Fibroblast of lung (primary cell): ENCODE measurements around the gene SRPK1. TPM values are rescaled to one million over a fixed set of nuclear protein-coding genes. Genes with fewer than 3 reads are reported as not detected.
A peak's percentile ranks its signal among the peaks of the same experiment; 100 is the strongest.

Experiments used
- DNase-seq, 2 donors: peaks; one replicate each; pipeline versions ENCODE4 v3.0.0 to v3.0.0-alpha.2; 2010; ENCODE audit warnings: low read depth in 2 of 2
- H2AFZ ChIP-seq: 2 replicates; pipeline ENCODE4 v1.5.1; 2012; ENCODE audit warnings: low read length, control low read depth, inconsistent platforms
- H3K27ac ChIP-seq: 2 replicates; pipeline ENCODE4 v1.5.1; 2011; ENCODE audit warnings: low read length, control low read depth; ENCODE audit not compliant: insufficient read depth
- H3K27me3 ChIP-seq: 2 replicates; pipeline ENCODE4 v1.5.1; 2011; ENCODE audit warnings: mild to moderate bottlenecking, low read length; ENCODE audit not compliant: control insufficient read depth, insufficient read depth
- H3K36me3 ChIP-seq: 2 replicates; pipeline ENCODE4 v1.5.1; 2011; ENCODE audit warnings: low read length; ENCODE audit not compliant: control insufficient read depth, insufficient read depth
- H3K4me1 ChIP-seq: 2 replicates; pipeline ENCODE4 v1.5.1; 2011; ENCODE audit warnings: low read length; ENCODE audit not compliant: control insufficient read depth, insufficient read depth; ENCODE audit errors: extremely low read depth
- H3K4me2 ChIP-seq: 2 replicates; pipeline ENCODE4 v1.5.1; 2011; ENCODE audit warnings: low read length, control low read depth; ENCODE audit not compliant: insufficient read depth; ENCODE audit errors: extremely low read depth
- H3K4me3 ChIP-seq, 4 experiments: fragments of 200-600 bp in 1 of 4; sonication (generic) in 1 of 4; replicated peaks in 1 of 4; 2 replicates each; pipeline ENCODE4 v1.5.1; 2011 to 2016; ENCODE audit warnings: low read length in 4 of 4, low read depth in 3 of 4, mild to moderate bottlenecking in 3 of 4, control low read depth in 2 of 4, inconsistent platforms in 1 of 4, mixed read lengths in 1 of 4; ENCODE audit not compliant: insufficient read depth in 1 of 4; ENCODE audit errors: control extremely low read depth in 1 of 4
- H3K79me2 ChIP-seq: 2 replicates; pipeline ENCODE4 v1.5.1; 2012; ENCODE audit warnings: mild to moderate bottlenecking, low read length, inconsistent platforms; ENCODE audit not compliant: control insufficient read depth, insufficient read depth
- H3K9ac ChIP-seq: 2 replicates; pipeline ENCODE4 v1.5.1; 2011; ENCODE audit warnings: mild to moderate bottlenecking, low read length, control low read depth; ENCODE audit not compliant: insufficient read depth
- H3K9me3 ChIP-seq: 2 replicates; pipeline ENCODE4 v1.5.1; 2012; ENCODE audit warnings: low read depth, low read length; ENCODE audit not compliant: control insufficient read depth, insufficient read depth
- H4K20me1 ChIP-seq: 2 replicates; pipeline ENCODE4 v1.5.1; 2011; ENCODE audit warnings: low read length; ENCODE audit not compliant: control insufficient read depth, insufficient read depth; ENCODE audit errors: extremely low read depth
- EZH2 ChIP-seq: IDR thresholded peaks from 2 replicates; pipeline ENCODE4 v1.5.1; 2012; ENCODE audit warnings: low read length, control low read depth, mild to moderate bottlenecking; ENCODE audit errors: missing control alignments
- polyA plus RNA-seq, 2 donors: library from polyadenylated mRNA; depleted of rRNA in 1 of 2; stranded (reverse) in 1 of 2; unstranded in 1 of 2; fragments of >200 nt; gene quantifications; 2 replicates each; pipeline ENCODE4 v1.2.1, GENCODE V29; 2011 to 2012; ENCODE audit warnings: missing spikeins in 1 of 2
- total RNA-seq: library from RNA; depleted of rRNA; stranded (reverse); fragments of >200 nt; gene quantifications from 2 replicates; pipeline ENCODE4 v1.2.1, GENCODE V29; 2014
- TF ChIP-seq, protein P1 (sequence below), 2 donors: IDR thresholded peaks in 1 of 2; conservative IDR thresholded peaks in 1 of 2; 1 replicate in 1 of 2; 2 replicates in 1 of 2; pipeline ENCODE4 v1.5.1; 2011 to 2012; ENCODE audit warnings: low read length in 2 of 2, control low read depth in 1 of 2, inconsistent platforms in 1 of 2, low read depth in 1 of 2, mild to moderate bottlenecking in 1 of 2

The SRPK1 gene
- total and polyA plus RNA-seq, 2 donors (not counting 1 experiment from before 2014, with no cell fraction given) = 22.2 to 44.8 TPM

DNA sequence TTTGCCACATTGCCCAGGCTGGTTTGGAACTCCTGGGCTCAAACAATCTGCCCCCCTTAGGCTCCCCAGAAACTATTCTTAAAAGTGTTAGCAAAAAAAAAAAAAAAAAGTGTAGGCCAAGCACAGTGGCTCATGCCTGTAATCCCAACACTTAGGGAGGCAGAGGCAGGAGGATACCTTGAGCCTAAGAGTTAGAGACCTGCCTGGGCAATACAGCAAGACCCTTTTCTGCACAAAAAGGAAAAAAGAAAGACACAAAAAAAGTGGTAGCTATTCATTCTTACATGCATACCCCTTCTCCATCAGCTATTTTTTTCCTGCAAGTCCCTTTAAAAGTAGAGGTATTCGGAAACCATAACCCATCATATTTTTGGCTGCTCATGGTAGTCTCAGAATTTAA lies 3.2 kb upstream of the SRPK1 start:
- Histone ChIP-seq H3K27me3 (no peaks in the 10 kb centered on the region), H3K79me2 (peaks cover 15% of the 10 kb centered on the region), H3K4me3 (no peak overlapping the region), H3K36me3 (no peaks in the 10 kb centered on the region), H2AFZ (no peak overlapping the region), H3K9ac (no peak overlapping the region), H3K27ac (no peak overlapping the region), H3K4me2 (no peak overlapping the region), H3K4me1 (no peaks in the 10 kb centered on the region), H4K20me1 (no peaks in the 10 kb centered on the region), H3K9me3 (no peaks in the 10 kb centered on the region)
- TF ChIP-seq, protein P1, sequence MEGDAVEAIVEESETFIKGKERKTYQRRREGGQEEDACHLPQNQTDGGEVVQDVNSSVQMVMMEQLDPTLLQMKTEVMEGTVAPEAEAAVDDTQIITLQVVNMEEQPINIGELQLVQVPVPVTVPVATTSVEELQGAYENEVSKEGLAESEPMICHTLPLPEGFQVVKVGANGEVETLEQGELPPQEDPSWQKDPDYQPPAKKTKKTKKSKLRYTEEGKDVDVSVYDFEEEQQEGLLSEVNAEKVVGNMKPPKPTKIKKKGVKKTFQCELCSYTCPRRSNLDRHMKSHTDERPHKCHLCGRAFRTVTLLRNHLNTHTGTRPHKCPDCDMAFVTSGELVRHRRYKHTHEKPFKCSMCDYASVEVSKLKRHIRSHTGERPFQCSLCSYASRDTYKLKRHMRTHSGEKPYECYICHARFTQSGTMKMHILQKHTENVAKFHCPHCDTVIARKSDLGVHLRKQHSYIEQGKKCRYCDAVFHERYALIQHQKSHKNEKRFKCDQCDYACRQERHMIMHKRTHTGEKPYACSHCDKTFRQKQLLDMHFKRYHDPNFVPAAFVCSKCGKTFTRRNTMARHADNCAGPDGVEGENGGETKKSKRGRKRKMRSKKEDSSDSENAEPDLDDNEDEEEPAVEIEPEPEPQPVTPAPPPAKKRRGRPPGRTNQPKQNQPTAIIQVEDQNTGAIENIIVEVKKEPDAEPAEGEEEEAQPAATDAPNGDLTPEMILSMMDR (conservative IDR thresholded peaks at IDR 0.05 in 1 of 2, IDR thresholded peaks at IDR 0.05 in 1 of 2; ENCODE audit: low read depth in 1 of 2, low read length in 2 of 2) = no peak
- no peak for TF ChIP-seq EZH2
- no peak for DNase-seq

DNA sequence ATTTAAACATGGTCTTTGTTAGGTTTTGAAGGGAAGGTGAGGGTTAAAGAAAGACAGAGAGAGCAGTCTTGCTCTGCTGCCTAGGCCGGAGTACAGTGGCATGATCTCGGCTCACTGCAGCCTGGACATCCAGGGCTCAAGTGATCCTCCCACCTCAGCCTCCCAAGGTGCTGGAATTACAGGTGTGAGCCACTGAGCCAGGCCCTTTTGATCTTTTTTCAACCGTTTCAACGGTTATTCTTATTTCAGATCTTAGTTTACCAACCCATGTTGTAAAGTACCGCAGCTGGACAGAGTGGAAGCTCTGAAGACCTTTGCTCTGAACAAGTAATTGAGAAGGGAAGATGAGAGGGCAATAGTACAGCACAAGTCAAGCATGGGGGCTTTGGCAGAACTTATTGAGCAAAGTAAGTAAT lies 1.2 kb upstream of the SRPK1 start:
- Histone ChIP-seq H3K4me3 (peak overlapping the region in 1 of 4 experiments; percentile 72), H2AFZ (no peak overlapping the region), H3K4me2 (no peak overlapping the region), H3K79me2 (peaks cover 33% of the 10 kb centered on the region), H3K36me3 (no peaks in the 10 kb centered on the region), H4K20me1 (no peaks in the 10 kb centered on the region), H3K4me1 (no peaks in the 10 kb centered on the region), H3K9me3 (no peaks in the 10 kb centered on the region), H3K27ac (no peak overlapping the region), H3K9ac (no peak overlapping the region), H3K27me3 (no peaks in the 10 kb centered on the region)
- no peak for TF ChIP-seq EZH2
- DNase-seq = no peak

DNA sequence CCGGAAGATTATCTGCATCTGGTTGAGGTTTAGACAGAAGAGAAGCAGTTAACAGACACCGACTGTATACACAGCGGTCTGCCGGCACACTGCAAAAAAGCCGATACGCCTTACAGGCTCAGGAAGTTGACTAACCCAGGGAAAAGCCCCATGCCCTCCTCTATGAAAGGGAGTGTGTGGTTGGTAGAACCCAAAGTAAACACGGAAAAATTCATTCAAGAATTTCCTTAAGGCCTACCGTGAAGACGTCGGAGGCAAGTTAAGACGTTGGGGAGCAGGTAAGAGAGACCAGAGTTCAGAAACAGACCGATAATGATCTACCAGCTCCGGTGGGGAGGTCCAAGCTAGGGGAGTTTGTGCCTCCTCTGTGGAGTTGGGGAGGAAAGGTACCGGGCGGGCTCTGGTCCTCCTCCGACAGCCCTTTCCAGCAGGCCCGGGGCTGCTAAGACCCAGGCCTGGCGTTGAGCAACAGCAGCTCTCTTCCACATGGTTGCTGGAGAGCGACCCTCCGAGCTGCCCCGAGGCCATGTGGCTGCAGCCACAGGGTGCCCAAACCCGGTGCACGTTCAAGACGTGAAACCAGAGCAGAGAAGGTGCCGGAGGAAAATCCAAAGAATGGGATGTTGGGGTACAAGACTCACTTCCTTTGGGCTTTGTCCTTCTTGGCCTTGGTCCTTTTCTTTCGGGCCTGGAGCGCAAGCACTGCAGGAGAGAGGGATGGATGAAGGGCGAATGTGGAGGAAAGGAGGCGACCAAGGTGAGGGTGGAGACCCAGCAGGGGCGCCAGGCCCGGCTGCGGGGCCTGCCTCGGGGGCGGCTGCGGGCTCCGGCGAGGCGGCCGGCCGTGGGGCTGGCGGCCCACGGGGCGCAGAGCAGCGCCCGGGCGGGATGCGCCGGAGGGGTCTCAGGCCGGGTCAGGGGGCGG lies 809 bp downstream of the SRPK1 start:
- Histone ChIP-seq H3K9me3 (no peaks in the 10 kb centered on the region), H4K20me1 (no peaks in the 10 kb centered on the region), H3K4me3 (peak overlapping the region; percentile 57 to 75 (median 68)), H3K4me1 (no peaks in the 10 kb centered on the region), H3K36me3 (no peaks in the 10 kb centered on the region), H3K27ac (peak overlapping the region; percentile 53), H3K79me2 (peaks cover 39% of the 10 kb centered on the region), H2AFZ (peak overlapping the region; percentile 4), H3K27me3 (no peaks in the 10 kb centered on the region), H3K9ac (peak overlapping the region; percentile 45), H3K4me2 (peak overlapping the region; percentile 87)
- TF ChIP-seq EZH2 = no peak
- TF ChIP-seq, protein P1 (conservative IDR thresholded peaks at IDR 0.05 in 1 of 2, IDR thresholded peaks at IDR 0.05 in 1 of 2; ENCODE audit: low read depth in 1 of 2, low read length in 2 of 2) = no peak
- DNase-seq = peak; percentile 63 to 74
